ENCODE data around the gene HEPHL1.
"Not testable (repeated sequence)": the region's sequence is repeated elsewhere in the genome, so short reads cannot be mapped to it uniquely, and the experiment has no call there.

Gene HEPHL1, protein sequence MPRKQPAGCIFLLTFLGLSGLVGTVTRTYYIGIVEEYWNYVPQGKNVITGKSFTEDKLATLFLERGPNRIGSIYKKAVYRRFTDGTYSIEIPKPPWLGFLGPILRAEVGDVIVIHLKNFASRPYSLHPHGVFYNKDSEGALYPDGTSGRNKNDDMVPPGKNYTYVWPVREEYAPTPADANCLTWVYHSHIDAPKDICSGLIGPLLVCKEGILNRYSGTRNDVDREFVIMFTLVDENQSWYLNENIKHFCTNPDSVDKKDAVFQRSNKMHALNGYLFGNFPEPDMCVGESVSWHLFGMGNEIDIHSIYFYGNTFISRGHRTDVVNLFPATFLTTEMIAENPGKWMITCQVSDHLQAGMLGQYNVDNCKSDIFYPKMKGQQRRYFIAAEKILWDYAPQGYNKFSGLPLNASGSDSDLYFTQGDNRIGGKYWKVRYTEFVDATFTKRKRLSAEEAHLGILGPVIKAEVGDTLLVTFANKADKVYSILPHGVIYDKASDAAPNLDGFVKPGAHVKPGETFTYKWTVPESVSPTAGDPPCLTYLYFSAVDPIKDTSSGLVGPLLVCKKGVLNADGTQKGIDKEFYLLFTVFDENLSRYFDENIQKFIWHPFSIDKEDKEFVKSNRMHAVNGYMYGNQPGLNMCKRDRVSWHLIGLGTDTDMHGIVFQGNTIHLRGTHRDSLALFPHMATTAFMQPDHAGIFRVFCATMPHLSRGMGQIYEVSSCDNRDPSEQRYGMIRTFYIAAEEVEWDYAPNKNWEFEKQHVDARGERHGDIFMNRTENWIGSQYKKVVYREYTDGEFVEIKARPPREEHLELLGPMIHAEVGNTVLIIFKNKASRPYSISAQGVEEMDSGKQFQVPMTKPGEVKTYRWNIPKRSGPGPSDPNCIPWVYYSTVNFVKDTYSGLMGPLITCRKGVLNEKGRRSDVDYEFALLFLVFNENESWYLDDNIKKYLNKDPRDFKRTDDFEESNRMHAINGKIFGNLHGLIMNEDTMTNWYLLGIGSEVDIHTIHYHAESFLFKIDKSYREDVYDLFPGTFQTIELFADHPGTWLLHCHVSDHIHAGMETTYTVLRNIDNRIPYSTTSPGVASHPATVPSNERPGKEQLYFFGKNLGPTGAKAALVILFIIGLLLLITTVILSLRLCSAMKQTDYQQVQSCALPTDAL

DNA sequence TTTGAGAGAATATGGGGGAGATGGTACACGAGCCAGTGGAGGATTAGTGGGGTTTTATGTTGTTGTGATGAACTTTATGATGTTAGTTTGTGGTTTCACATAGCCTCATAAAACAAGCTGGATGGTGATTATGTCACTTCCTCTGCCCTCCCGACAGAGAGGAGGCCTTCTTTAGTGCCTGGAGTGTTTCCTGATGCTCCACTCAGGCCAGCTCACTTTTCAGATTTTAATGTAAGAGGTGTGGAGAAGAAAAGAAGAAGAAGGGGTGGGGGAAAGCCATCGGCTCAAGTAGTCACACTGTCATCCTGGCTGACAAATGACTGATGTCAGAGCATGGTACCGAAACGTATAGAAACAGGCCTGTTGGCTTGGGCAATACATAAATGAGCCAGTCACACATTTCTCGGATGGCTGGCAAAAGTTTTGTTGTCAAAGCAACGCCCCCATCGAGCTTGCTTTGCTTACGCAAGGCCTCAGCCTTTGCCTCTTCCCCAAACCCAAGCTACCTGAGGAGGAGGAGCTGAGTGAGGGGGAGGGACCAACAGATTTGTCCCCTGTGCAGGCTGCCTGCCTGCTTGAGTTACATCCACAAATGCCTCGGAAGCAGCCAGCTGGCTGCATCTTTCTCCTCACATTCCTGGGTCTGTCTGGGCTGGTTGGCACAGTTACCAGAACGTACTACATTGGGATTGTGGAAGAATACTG lies at the start of gene HEPHL1:
Gene HEPHL1, plus strand, starts transcription at position 578 of the 705 bp plus-strand sequence. Its CDS starts 15 bp downstream, at position 593.
- DNase-seq (ENCODE audit: low read depth in 2 of 2): no peak

DNA sequence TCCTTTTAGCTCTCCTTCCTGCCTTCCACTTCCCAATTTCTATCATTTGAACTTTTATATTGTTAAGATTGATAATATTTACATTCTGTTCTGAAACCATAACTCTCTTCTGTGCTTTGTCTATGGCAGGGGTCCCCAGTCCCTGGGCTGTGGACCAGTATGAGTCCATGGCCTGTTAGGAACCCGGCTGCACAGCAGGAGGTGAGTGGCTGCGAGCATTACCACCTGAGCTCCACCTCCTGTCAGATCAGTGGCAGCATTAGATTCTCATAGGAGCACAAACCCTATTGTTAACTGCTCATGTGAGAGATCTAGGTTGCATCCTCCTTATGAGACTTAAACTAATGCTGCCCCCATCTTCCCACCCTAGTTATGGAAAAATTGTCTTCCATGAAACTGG lies 48.4 kb upstream of the HEPHL1 start:
- DNase-seq (ENCODE audit: low read depth in 2 of 2): no peak

DNA sequence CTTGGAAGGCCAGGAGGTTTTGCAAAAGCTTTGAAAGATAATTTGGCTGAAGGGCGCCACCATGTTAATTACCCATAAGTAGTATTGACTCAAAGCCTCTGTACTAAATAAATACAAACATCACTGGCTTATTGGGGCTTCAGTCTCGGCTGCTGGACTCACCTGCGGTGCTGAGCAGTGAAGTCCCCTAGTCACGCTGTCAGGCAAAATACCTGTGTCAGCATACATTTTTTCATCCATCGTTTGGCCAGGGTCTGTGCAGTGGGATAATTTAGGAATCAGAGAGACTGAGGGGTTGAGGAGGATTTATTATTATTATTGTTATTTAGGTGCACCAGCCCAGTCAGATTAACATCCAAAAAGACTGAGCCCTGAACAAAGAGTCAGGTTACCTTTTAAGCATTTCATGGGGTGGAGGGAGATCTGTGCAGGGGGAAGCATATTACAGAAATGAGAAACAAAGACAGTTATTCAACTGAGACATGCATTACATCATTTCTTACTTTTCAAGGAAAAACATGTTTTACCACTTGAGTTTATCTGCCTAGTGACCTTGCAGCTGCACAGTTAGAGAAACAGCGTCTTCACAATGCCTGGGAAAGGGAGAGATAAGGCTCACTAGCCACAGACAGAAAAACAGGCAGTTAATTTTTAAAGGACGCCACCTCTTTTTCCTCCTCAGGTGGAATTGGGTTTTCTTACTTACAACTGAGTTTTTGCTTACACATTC lies 47.7 kb upstream of the HEPHL1 start:
- DNase-seq (ENCODE audit: low read depth in 2 of 2): not testable (repeated sequence)

DNA sequence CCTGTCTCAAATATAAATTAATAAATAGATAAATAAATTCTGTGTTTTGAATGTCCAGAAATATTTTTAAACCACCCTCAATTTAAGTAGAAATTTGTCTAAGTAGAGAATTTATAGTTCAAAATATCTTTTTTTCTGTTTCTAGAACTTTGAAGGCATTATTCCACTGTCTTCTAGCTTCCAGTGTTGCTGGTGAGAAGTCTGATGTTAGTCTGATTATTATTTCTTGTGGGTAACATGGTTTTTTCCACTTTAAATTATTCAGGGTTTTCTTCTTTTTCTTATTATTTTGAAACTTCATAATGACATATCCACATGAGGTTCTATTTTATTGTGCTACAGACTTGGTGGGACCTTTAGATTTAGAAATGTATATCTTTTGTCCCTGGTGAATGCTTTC lies 46.4 kb upstream of the HEPHL1 start:
- DNase-seq (ENCODE audit: low read depth in 2 of 2): no peak

DNA sequence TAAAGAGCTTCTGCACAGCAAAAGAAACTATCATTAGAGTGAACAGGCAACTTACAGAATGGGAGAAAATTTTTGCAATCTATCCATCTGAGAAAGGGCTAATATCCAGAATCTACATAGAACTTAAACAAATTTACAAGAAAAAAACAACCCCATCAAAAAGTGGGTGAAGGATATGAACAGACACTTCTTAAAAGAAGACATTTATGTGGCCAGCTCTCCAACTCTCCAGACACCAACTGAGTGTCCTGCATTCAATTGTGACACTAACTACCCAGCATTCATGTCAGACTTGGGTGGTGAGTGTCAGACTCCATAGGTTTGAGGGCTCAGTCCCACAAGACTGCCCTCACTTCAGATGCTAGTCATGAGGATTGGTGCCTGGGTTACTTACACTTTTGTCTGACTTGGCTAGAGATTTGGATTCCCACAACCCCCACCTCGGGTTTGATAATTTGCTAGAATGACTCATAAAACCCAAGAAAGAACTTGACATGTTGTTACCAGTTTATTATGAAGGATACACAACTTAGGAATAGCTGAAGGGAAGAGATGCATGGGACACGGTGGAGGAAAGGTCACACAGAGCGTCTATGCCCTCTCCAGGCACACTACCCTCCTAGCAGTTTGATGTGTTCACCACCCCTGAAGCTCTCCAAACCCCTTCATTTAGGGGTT lies 44.4 kb upstream of the HEPHL1 start:
- DNase-seq (ENCODE audit: low read depth in 2 of 2): not testable (repeated sequence)

DNA sequence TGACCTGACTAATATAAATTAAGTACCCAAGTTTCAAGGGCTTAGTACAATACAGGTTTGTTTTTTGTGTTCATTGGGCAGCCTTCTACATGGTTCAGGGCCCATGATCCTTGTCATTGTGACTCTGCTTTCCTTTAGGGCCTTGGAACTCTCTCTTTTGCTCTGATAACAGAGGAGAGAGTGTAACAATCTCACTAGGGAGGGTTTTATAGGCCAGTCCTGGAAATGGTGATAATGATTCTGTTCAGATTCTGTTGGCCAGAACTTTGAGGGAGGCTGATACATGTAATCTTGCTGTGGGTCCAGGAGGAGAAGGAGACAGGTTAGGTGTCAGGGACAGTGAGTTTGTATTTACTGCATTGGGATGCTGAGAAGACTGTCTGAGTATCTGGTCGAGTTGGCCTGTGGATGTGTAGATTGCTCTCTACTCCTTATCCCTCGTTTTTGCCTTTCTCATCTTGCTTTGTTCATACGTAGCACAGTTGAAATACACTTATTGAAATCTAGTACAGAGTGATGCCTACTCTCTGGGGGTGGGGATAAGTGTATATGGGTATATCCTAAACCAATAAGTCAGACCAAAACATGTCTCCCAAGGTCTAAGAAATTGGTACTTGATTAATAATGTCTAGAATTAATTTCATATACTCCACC lies 37.5 kb upstream of the HEPHL1 start:
- DNase-seq (ENCODE audit: low read depth in 2 of 2): no peak

DNA sequence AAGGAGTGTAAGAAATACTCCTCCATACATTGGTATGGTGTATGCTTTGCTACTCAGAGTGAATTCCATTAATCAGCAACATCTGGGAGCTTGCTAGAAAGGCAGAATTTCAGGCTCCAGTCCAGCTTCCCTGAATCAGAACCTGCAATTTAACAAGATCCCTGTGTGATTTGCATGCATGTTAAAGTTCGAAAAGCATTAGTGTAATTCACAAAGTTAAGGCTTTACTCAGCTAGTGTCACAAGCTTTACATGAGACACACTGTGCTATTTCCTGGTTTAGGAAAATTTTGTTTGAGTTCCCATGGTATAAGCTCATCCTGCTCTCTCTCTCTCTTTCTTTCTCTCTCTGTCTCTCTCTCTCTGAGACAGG lies 37.0 kb upstream of the HEPHL1 start:
- no peak for DNase-seq (ENCODE audit: low read depth in 2 of 2)

DNA sequence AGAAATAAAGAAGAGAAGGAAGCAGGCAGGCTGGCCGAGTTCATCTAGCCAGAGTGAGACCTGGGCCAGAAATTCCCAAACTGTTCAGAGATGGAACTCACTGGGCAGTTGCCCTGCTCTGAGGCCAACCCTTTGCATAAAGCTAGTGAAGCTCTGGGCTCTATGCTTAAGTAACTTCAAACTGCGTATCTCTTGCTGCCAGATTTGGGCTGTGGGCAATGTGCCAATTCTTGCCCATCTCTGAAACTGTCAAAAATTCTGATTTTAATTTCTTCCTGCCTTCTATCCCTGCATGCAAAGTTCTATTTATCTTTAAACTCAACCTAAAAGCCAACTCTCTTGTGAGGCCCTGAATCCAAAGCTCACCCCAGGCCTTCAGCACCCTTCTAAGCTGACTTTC lies 36.2 kb upstream of the HEPHL1 start:
- no peak for DNase-seq (ENCODE audit: low read depth in 2 of 2)

DNA sequence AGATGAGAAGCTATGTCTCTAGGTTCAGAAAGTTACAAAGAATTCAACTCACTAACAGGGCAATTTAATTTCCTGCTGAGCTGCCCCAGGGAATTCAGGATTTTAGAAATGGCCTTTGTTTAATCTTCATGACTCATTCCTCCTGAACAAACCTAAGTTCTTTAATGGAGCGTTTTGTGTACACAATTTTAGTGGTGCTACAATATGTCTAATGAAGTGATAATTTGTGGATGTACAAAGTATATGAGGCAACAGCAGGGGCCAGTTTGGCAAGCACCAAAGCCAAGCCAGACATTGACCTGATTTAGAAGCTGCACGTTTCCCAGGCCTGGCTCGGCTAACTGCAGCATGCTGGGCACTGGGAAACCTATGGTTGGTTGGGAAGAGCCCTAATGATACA lies 34.4 kb upstream of the HEPHL1 start:
- DNase-seq (ENCODE audit: low read depth in 2 of 2): no peak

DNA sequence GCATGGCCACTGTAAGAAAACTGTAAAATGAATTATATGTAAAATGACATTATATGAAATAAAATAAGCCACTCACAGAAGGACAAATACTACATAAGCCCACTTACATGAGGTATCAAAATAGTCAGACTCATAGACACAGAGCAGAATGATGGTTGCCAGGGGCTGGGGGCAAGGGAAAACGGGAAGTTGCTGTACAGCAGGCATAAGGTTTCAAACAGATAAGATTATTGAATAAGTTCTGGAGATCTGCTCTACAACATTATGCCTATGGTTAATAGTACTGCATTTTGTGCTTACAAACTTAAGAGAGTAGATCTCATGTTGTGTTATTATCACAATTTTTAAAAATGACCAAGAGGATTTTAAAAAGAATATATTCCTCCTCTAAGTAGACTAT lies 32.7 kb upstream of the HEPHL1 start:
- DNase-seq (ENCODE audit: low read depth in 2 of 2): no peak

DNA sequence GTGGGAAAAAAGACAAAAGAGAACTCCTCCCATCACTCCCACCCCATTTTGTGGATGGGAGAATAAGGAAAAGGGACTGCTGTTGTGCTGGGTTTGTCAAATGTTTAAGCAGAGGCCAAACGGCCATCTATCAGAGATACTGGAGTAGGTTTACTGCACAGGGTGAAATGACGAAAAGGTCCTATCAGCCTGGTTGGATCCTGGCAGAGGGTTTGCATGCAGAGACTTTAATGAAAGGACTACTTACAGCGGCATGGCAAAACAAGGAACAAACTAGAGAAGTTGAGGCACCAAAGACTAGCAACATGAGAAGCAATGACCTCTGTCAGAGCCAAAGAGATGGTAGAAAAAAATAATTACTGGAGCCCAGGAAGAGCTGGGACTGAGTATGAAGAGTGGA lies 32.2 kb upstream of the HEPHL1 start:
- no peak for DNase-seq (ENCODE audit: low read depth in 2 of 2)

DNA sequence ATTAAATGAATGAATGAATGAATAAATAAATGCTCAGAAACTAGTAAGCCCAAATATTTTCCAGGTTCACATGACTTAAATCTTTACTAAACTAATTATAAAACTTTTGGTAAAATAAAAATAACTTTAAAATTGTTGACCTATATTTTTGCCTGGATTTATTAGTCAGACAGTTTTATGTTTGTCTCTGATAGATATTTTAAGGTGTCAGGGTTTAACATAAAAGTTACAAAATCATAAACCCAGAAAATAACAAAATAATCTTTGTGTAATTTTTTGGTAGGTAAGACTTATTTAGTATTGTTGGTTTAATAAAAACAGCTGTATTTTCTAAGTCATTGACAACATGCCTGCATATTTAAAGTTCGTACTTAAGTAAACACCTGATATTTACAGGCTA lies 27.4 kb upstream of the HEPHL1 start:
- DNase-seq (ENCODE audit: low read depth in 2 of 2): no peak

DNA sequence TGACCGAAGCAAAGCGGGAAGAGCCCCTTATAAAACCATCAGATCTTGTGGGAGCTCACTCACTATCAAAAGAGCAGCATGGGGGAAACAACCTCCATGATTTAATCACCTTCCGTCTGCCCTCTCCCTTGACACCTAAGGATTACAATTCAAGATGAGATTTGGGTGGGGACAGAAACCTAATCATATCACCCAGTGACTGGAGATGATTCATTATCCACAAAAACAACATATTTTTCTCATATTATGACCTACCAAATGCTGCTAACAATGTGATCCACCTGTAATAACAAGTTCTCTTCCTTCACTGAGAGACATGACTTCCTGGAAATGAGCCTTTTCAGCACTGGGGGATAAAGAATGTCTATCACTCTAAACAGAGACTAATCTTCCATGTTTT lies 23.4 kb upstream of the HEPHL1 start:
- no peak for DNase-seq (ENCODE audit: low read depth in 2 of 2)

DNA sequence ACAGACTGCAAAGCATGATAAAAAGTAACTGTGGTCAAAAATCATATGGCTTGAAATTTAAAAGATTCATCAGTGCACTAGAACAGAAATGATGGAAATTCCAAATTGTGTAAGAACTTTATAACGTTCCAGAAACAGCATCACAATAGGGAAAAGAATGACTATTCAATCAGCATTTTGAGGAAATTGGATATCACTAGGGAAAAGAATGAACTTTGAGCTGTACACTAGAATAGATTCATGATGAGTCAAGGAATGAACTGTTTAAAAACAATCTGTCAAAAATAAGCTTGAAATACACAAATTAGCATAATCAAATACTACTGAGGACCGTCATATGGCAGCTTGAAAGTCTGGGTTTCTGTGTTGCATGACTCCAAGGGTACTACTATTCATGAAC lies 20.5 kb upstream of the HEPHL1 start:
- DNase-seq (ENCODE audit: low read depth in 2 of 2): no peak

DNA sequence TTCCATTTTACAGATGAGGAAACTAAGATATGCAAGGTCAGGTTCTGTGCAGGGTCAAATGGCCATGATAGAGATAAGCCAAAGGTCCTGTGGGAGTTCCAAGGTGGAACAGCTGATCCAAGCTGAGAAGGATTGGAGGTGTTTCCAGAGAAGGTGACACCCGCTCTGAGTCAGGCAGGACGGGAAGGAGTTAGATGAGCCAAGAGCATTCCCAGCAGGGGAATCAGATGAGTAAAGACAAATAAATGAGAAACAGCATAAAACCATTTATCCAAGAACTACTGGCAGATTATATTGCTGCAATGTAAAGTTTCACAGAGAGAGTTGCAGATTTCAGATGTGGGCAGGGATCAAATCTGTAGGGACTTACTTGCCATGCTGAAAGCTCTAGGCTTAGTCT lies 18.9 kb upstream of the HEPHL1 start:
- DNase-seq (ENCODE audit: low read depth in 2 of 2): no peak

DNA sequence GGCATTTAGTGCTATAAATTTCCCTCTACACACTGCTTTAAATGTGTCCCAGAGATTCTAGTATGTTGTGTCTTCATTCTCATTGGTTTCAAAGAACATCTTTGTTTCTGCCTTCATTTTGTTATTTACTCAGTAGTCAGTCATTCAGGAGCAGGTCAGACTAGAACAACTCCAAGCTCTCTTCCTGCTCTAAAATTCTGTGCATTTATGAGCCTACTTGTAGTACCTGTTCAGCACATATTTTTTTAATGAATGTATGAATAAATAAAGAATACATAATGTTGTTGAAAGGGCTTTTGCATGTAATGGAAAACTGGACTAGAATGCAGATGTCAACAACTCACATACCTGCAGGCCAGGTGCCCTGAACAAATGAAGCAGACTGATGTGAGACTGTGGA lies 13.7 kb upstream of the HEPHL1 start:
- DNase-seq (ENCODE audit: low read depth in 2 of 2): no peak

DNA sequence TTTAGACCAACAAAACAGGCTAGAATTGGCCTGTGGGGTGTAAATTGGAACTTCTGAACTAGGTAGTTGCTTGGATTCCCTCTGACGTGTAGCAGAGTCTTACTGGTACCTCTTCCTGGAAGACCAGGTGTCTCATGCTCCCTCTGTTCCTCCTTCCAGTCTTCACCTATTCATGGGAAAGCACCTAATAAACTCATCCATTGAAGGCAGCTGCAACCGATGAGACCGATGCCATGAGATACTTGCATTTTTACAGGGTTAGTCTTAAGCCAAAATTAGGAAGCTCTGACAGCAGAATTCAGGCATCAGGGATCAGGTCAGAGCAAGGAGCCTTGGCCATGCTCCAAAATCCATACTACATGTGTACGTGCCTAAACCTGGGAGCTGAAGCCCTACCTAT lies 13.2 kb upstream of the HEPHL1 start:
- DNase-seq (ENCODE audit: low read depth in 2 of 2): no peak

DNA sequence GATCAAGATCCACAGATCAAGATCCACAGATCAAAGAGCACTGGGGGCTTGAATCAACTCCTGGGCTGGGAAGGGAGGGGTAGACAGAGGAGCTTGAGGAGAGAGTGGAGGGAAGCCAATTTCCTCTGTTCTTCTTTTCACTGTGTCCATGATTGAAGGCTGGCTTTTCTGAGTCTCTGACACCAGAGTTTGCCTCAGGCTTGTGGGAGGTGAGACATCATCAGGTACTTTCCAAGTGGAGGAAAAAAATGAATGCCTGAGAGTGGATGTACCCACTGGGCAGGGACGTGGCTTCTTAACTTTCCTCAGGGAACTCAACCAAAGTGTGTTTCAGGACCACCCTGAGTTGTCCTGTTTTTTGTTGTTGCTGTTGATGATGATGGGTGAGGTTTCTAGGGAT lies 11.0 kb upstream of the HEPHL1 start:
- no peak for DNase-seq (ENCODE audit: low read depth in 2 of 2)

DNA sequence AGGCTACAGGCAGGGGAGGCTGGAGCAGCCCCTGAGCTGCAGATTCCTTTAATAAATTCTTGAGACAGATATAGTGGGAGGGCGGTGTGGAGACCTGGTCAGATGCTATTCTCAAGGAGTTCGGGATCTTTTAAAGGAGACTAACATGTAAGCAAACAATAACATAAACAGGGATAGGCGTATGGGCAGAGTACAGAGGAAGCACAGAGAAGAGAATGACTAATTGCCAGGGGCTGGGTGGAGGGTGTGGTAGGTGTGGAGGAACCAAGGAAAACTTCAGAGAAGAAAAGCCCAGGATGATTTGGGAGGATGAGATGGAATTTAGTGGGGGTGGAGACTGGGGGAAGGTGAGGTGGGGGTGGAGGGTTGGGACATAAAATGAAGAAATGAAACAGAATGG lies 9.7 kb upstream of the HEPHL1 start:
- DNase-seq (ENCODE audit: low read depth in 2 of 2): no peak

DNA sequence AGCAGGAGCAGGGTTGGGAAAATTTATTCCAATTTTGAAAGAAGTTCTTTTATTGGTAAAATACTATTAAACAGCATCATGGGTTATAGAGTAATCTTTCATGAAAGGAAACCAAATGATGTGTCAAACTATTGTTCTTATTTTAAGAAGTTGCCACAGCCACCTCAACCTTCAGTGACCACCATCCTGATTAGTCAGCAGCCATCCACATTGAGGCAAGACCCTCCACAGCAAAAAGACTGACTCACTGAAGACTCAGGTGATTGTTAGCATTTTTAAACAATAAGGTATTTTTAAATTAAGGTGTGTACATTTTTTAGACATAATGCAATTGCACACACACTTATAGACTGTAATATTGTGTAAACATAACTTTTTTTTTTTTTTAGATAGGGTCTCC lies 3.7 kb upstream of the HEPHL1 start:
- no peak for DNase-seq (ENCODE audit: low read depth in 2 of 2)
